HG03439 (cell line): Measurements from ENCODE around the gene APBA1.
"Not testable (repeated sequence)": the region's sequence is repeated elsewhere in the genome, so short reads cannot be mapped to it uniquely, and the experiment has no call there.

ENCODE experiments used
- ATAC-seq: cut with Tn5 transposase; IDR thresholded peaks from one replicate; pipeline ENCODE4 v1.9.1; 2021; ENCODE audit warnings: mild to moderate bottlenecking, moderate library complexity; ENCODE audit not compliant: unreplicated experiment

Gene APBA1

GRCh38 chr9:69452110-69452782 is 219.9 kb downstream of the APBA1 start:
- ATAC-seq: no peak

DNA sequence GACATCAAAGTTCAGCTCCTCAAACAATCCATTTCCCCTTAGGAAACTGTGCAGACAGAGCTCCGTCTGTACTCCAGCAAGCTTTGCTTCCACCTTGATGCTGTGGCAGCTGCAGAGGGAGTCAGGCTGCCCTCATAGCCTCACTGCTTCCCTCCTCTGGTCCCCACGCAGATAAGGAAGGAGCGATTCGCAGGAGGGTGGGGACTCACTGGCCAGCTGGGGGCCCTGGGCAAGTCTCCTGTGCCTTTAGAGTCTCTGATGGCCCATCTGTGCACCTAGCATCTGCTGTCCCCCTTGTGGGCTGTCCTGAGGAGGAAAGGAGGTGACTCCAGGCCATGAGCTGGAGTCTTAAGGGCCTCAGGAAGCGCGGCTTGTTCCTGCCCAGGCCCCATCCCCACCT is 225.7 kb downstream of the APBA1 start:
- no peak for ATAC-seq

DNA sequence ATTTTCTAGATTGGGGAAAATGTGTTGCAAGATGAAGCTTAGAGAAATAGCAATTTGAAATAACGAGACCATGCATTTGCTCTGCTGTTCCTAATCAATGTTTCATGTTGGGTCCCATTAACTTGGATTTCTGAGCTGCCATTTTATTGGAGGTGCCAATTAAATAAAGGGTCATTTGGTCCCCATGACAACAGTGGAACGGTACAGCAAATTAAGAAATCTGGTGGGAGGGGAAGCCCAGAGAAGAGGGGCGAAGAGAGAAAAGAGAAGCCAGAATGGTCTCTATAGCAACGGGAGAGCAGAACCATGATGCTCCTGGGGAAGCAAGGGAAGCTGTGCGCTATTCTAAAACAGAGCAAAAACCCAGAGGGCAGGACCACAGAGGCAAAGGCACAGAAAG is 226.9 kb downstream of the APBA1 start:
- no peak for ATAC-seq

GRCh38 chr9:69444791-69445190 is 227.4 kb downstream of the APBA1 start:
- ATAC-seq: no peak

GRCh38 chr9:69444021-69444420 is 228.2 kb downstream of the APBA1 start:
- no peak for ATAC-seq

DNA sequence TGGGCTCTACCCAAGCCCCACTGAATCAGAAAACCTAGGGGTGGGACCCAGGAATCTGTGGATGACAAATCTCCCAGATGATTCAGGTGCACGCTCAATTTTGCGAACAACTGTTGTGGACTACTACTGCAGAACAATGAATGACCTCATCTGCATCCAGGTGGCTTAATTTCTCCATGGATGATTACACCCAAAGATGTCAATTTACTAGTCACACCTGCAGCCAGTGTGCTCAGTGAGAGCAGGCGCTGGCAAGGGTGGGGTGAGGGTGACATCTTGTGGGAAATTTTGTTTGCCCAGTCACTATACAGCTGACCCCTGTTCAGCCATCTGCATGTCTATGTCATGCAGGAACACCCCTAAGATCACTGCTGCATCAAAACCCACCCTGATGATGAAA is 229.0 kb downstream of the APBA1 start:
- no peak for ATAC-seq

DNA sequence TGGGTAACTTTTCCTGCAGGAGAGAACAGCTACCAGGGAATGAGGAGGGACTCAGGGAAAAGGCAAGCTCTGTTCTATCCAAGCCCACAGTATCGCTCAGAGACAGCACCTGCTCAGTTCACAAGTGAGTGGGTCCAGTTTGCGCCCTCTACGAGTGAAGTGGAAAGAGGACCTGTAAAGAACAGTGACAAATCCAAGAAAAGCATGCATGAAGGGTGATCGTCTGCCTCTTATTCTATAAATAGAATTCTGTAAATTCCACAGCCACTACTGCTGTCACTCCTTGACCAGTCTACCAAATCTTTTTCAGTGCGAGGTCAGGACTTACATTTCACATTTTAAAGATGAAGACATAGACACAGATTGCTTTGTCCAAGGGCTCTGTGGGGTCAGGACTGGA is 229.7 kb downstream of the APBA1 start:
- ATAC-seq: no peak

DNA sequence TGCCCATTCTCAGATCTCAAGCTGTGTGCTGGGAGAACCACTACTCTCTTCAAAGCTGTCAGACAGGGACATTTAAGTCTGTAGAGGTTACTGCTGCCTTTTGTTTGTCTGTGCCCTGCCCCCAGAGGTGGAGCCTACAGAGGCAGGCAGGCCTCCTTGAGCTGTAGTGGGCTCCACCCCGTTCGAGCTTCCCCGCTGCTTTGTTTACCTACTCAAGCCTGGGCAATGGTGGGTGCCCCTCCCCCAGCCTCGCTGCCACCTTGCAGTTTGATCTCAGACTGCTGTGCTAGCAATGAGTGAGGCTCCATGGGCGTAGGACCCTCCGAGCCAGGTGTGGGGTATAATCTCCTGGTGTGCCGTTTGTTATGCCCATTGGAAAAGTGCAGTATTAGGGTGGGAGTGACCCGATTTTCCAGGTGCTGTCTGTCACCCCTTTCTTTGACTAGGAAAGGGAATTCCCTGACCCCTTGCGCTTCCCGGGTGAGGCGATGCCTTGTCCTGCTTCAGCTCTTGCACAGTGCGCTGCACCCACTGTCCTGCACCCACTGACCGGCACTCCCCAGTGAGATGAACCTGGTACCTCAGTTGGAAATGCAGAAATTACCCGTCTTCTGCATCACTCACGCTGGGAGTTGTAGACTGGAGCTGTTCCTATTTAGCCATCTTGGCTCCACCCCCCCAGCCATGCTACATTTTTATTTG is 231.8 kb downstream of the APBA1 start:
- not testable (repeated sequence) for ATAC-seq

DNA sequence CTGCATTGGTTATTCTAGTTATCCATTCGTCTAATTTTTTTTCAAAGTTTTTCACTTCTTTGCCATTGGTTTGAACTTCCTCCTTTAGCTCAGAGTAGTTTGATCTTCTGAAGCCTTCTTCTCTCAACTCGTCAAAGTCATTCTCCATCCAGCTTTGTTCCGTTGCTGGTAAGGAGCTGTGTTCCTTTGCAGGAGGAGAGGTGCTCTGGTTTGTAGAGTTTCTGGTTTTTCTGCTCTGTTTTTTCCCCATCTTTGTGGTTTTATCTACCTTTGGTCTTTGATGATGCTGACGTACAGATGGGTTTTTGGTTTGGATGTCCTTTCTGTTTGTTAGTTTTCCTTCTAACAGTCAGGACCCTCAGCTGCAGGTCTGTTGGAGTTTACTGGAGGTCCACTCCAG is 232.5 kb downstream of the APBA1 start:
- not testable (repeated sequence) for ATAC-seq

DNA sequence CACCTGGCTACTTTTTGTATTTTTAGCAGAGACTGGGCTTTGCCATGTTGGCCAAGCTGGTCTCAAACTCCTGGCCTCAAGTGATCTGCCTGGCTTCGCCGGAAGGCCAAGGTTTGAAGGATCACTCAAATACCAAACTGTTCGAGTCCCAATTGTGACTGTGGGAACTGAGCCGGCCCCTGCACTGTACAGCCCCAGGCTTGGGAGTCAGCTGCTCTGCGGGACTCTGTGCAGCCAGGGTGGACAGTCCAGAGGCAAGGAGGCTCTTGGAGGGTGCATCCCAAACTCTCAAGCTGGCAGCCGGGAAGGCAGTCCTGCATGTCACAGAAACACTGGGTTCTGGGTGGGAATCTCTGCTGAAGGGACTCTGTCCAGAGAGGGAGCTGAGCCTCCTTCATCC is 238.2 kb downstream of the APBA1 start:
- ATAC-seq: no peak

- no peak for ATAC-seq
Observed at GRCh38 chr9:69433392-69433791, 238.8 kb downstream of the APBA1 start.

DNA sequence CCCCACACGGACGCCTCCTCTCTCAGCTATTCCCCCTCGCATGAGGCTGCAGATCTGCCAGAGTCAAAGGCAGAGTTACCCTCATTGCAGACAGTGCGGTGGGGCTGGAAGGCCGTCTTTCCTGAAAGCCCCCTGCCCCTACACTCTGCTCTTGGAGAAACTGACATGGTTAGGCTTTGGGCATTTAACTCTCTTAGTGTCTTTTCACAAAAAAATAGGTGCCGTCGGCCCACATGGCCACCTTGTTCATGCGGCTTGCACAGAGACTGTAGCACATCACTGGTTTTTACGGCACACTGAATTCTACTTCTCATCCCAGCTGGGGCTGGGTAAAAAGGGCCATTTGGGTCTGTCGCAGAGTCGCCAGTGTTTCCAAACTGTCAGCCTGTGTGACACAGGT is 239.5 kb downstream of the APBA1 start:
- ATAC-seq: no peak

GRCh38 chr9:69431777-69432176 is 240.4 kb downstream of the APBA1 start:
- ATAC-seq: no peak

- ATAC-seq: no peak
Observed at GRCh38 chr9:69431203-69431602, 241.0 kb downstream of the APBA1 start.

DNA sequence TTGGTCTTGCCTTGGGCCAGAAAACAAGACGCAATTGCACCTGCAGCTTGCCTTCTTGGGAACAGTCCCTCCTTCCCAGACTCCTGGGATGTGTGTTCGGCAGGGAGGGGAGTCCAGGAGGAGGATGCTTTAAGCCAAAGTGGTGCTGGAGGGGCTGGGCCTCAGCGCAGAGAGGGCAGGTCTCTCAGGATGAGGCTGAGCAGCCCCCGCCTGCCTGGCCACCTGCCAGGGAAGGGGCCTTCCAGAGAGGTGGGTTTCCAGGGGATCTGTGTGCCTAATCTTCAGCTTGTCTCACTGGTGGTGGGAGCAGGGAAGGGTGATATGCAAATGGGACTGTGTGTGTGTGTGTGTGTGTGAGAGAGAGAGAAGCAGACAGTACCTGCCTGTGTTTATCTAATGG is 242.0 kb downstream of the APBA1 start:
- no peak for ATAC-seq

GRCh38 chr9:69429281-69429680 is 242.9 kb downstream of the APBA1 start:
- ATAC-seq: no peak

DNA sequence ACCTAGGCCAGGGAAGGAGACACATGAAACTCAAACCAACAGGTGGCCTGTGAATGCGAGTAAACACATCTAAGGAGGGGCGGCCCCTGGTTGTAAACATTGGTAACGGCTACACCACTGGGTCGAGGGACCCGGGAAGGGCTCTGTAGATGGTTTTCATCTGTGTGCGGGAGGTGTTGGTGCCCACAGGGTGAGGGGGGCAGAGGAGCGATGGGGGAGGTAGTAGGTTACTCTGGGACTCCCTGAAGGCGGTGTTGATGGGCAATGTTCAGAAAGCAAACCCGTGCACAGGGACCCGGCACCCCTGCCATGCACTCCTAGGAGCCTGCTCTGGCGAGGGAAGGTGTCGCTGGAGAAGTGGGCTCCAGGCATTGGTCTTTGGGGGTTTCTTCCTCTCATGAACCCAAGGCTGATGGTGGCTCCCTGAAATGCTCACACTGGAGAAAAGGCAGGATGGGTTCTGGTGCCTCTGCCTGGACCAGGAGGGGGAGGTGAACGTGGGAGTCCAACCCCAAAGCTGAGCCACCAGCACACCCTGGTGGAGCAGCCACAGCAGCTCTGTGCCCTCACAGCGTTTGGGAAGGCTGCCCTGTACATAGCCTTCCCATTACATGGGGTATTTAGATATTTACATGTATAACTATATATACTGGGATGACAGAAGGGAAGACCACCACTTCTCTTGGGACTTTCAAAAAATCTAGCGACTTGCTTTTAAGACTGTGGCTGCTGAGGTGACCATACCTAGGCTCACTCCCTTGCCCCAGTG is 244.0 kb downstream of the APBA1 start:
- no peak for ATAC-seq

DNA sequence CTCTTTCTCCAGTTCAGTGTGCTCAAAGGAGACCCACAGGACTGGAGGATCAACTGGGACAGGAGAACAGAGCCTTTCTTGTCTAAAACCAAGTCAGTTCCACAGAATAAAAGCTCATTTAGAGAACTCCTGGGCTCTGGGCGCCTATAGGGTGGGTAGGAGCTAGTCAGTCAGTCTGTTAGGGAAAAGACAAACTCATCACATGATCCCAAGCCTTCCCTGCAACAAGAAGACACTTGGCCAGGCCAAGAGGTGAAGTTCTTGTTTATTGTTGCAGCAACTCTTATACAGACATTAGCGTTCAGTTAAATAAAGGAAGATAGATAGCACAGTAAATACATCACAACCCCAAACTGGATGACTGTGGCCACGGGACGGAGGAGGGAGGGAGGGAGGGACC is 244.9 kb downstream of the APBA1 start:
- ATAC-seq: no peak

- ATAC-seq: no peak
Observed at GRCh38 chr9:69425136-69425801, 246.9 kb downstream of the APBA1 start.

DNA sequence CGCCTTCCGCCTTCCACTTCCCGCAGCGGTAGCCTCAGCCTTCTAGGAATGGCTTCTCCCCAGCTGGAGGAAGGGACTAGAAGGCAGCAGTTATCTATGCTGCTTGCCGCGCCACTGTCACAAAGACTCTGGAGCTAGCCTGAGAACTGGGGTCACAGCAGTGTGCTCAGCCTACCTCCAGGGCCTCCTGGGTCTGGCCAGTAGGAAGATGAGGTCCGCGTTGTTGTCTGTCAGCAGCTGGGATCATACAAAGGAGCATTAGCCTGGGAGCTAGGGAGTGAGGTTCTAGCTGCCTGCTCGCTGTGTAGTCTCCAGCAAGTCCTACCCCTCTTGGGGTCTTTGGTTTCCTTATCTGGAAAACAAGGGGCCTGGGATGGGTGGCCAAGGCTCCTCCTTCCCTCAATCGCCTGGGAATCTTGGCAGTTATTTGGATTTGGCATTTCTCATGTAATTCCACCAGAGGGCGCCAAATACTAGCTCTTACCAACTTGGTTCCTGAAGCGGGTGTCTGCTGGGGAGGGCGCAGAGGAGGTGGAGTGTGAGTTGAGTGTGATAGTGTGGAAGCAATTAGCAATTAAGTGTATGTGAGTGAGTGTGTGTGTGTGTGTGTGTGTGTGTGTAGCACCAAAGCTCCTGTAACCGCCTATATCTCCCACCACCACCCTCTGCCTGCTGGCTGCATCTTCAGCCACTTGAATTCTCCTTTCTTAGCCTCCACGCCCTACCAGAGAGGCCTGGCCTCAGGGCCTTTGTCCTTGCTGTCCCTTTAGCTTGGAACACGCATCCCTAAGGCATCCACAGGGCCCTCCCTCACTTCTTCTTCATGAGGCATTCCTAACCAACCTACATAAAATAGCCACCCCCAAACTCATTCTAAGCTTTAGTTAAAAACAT is 250.0 kb downstream of the APBA1 start:
- ATAC-seq: no peak
